HepG2 (cell line): ENCODE data around the gene NRL. TPM values are rescaled to one million over a fixed set of nuclear protein-coding genes. Genes with fewer than 3 reads are reported as not detected.

Source experiments
- ARID4A ChIP-seq: sonication (generic); formaldehyde crosslinking; IDR thresholded peaks from 2 replicates; pipeline ENCODE4 v1.5.0; 2020; ENCODE audit warnings: mild to moderate bottlenecking, missing genetic modification reagents, borderline replicate concordance
- IRF9 ChIP-seq: sonication (generic); formaldehyde crosslinking; IDR thresholded peaks from 2 replicates; pipeline ENCODE4 v1.8.0; 2022; ENCODE audit warnings: missing genetic modification reagents, mild to moderate bottlenecking, borderline replicate concordance
- KMT2B ChIP-seq: IDR thresholded peaks from 2 replicates; pipeline ENCODE4 v1.6.1; 2016; ENCODE audit warnings: missing genetic modification reagents, missing compliant biosample characterization
- MXD3 ChIP-seq: IDR thresholded peaks from 2 replicates; pipeline ENCODE4 v1.6.1; 2016; ENCODE audit warnings: mild to moderate bottlenecking, missing biosample characterization, missing genetic modification reagents
- PCBP1 ChIP-seq: fragments of 200-400 bp; formaldehyde crosslinking; IDR thresholded peaks from 2 replicates; pipeline ENCODE4 v1.6.1; 2017; ENCODE audit warnings: mild to moderate bottlenecking, low read depth, low read length, borderline replicate concordance
- PLSCR1 ChIP-seq: sonication (generic); formaldehyde crosslinking; IDR thresholded peaks from 2 replicates; pipeline ENCODE4 v1.5.0; 2020; ENCODE audit warnings: missing genetic modification reagents, mild to moderate bottlenecking, borderline replicate concordance
- POLR2AphosphoS5 ChIP-seq: IDR thresholded peaks from 2 replicates; pipeline ENCODE4 v1.6.1; 2012; ENCODE audit warnings: low read depth, low read length
- RNF2 ChIP-seq: fragments of 450-650 bp; conservative IDR thresholded peaks from 2 replicates; pipeline ENCODE4 v1.6.1; 2016; ENCODE audit warnings: low read depth
- SMC3 ChIP-seq: IDR thresholded peaks from 2 replicates; pipeline ENCODE4 v1.6.1; 2011; ENCODE audit warnings: low read length, improper control_type of control experiment
- ZBTB49 ChIP-seq: sonication (generic); formaldehyde crosslinking; IDR thresholded peaks from 2 replicates; pipeline ENCODE4 v1.4.0; 2020; ENCODE audit warnings: missing genetic modification reagents, borderline replicate concordance
- ZKSCAN8 ChIP-seq: IDR thresholded peaks from 2 replicates; pipeline ENCODE4 v1.6.1; 2016; ENCODE audit warnings: borderline replicate concordance, missing genetic modification reagents, missing compliant biosample characterization
- ZNF556 ChIP-seq: sonication (generic); formaldehyde crosslinking; IDR thresholded peaks from 2 replicates; pipeline ENCODE4 v1.4.0; 2020; ENCODE audit warnings: mild to moderate bottlenecking, missing genetic modification reagents, borderline replicate concordance
- polyA plus RNA-seq, 8 experiments: library from polyadenylated mRNA; depleted of rRNA in 3 of 8; stranded (reverse) in 7 of 8; unstranded in 1 of 8; fragments of >200 nt; fragmentation: Illumina TruSeq in 4 of 8; extraction: Trizol in 4 of 8; gene quantifications; 2 replicates each; pipeline versions ENCODE4 v1.2.1 to v1.2.3, GENCODE V29; 2011 to 2016; ENCODE audit warnings: low read depth in 4 of 8, missing spikeins in 1 of 8, mixed read lengths in 1 of 8; ENCODE audit not compliant: insufficient read depth in 1 of 8
- total RNA-seq, 5 experiments: library from RNA; depleted of rRNA; stranded (reverse); fragments of >200 nt; fragmentation: Illumina TruSeq; extraction: Trizol; gene quantifications; 2 replicates each; pipeline ENCODE4 v1.2.3, GENCODE V29; 2016; ENCODE audit warnings: low read depth in 1 of 5
- TF ChIP-seq, protein P1 (sequence below): sonication (generic); formaldehyde crosslinking; IDR thresholded peaks from 2 replicates; pipeline ENCODE4 v1.5.0; 2020; ENCODE audit warnings: mild to moderate bottlenecking, missing genetic modification reagents
- TF ChIP-seq, protein P2 (sequence below): sonication (generic); formaldehyde crosslinking; IDR thresholded peaks from 2 replicates; pipeline ENCODE4 v1.4.0; 2020; ENCODE audit warnings: missing genetic modification reagents

Gene NRL
- total and polyA plus RNA-seq, 2 of the 13 experiments (the other 11 are each of a cell fraction or from before 2014, with no cell fraction given) = 2.5 to 4.7 TPM

DNA sequence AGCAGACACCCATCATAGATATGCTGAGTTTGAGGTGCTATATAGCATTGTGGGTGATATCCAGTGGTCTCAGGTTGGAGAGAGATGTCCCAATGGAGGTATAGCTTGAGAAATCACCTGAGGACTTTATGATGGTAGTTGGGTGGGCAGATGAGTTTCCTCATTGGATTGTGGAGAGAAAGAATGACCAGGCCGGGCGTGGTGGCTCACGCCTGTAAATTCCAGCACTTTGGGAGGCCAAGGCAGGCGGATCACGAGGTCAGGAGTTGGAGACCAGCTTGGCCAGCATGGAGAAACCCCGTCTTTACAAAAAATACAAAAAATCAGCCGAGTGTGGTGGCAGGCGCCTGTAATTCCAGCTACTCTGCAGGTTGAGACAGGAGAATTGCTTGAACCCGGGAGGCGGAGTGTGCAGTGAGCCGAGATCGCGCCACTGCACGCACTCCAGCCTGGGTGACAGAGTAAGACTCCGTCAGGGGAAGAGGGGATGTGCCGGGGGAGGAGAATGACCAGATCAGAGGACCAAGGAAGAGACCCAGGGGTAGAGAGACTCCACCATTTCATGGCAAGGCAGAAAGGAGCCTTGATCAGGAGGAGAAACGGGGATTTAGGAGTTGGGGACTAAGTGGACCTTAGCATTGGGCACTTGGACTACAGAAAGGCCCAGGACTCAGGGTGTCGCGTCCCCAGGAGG, 21.4 kb downstream of the NRL start (continued):
- TF ChIP-seq ARID4A (CRISPR knock-in tag) (no peak), SMC3 (0 out of 2 replicates have a peak, but pooled peaks have one; percentile 16), MXD3 (CRISPR knock-in tag) (no peak), RNF2 (no peak), POLR2AphosphoS5 (no peak), PLSCR1 (CRISPR knock-in tag) (no peak), KMT2B (no peak), IRF9 (0 out of 2 replicates have a peak, but pooled peaks have one; percentile 17), PCBP1 (no peak), ZKSCAN8 (CRISPR knock-in tag) (no peak), ZBTB49 (CRISPR knock-in tag) (no peak), ZNF556 (CRISPR knock-in tag) (no peak)
- TF ChIP-seq, protein P1, sequence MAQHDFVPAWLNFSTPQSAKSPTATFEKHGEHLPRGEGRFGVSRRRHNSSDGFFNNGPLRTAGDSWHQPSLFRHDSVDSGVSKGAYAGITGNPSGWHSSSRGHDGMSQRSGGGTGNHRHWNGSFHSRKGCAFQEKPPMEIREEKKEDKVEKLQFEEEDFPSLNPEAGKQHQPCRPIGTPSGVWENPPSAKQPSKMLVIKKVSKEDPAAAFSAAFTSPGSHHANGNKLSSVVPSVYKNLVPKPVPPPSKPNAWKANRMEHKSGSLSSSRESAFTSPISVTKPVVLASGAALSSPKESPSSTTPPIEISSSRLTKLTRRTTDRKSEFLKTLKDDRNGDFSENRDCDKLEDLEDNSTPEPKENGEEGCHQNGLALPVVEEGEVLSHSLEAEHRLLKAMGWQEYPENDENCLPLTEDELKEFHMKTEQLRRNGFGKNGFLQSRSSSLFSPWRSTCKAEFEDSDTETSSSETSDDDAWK = no peak
- TF ChIP-seq, protein P2, sequence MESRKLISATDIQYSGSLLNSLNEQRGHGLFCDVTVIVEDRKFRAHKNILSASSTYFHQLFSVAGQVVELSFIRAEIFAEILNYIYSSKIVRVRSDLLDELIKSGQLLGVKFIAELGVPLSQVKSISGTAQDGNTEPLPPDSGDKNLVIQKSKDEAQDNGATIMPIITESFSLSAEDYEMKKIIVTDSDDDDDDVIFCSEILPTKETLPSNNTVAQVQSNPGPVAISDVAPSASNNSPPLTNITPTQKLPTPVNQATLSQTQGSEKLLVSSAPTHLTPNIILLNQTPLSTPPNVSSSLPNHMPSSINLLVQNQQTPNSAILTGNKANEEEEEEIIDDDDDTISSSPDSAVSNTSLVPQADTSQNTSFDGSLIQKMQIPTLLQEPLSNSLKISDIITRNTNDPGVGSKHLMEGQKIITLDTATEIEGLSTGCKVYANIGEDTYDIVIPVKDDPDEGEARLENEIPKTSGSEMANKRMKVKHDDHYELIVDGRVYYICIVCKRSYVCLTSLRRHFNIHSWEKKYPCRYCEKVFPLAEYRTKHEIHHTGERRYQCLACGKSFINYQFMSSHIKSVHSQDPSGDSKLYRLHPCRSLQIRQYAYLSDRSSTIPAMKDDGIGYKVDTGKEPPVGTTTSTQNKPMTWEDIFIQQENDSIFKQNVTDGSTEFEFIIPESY = peak; percentile 72; the same call in 1 of the 2 replicates
